ENCODE results near the gene SDHA. TPM values are rescaled to one million over a fixed set of nuclear protein-coding genes. Genes with fewer than 3 reads are reported as not detected.

The SDHA gene
- total RNA-seq, 2 experiments from 2014 or later = 130 to 150 TPM

GRCh38 chr5:179401-179800 is 38.7 kb upstream of the SDHA start:
- Mint-ChIP-seq H3K4me1 (no peaks in the 10 kb centered on the region), H3K9me3 (no peaks in the 10 kb centered on the region), H3K27me3 (peaks cover 10% of the 10 kb centered on the region), H3K4me3 (no peak overlapping the region), H3K27ac (no peak overlapping the region), H3K36me3 (ENCODE audit: low read depth) (no peaks in the 10 kb centered on the region)
- DNase-seq = no peak
- ChIA-PET POLR2A (no interaction called here), CTCF (interaction anchor here (2.6 kb wide), 1 partner anchor 9 kb away, joined by 9 read pairs; no protein-coding TSS in a partner anchor)

GRCh38 chr5:180286-180918 is 37.7 kb upstream of the SDHA start:
- Mint-ChIP-seq H3K27ac (no peak overlapping the region), H3K9me3 (no peaks in the 10 kb centered on the region), H3K27me3 (peaks cover 10% of the 10 kb centered on the region), H3K4me3 (no peak overlapping the region), H3K4me1 (no peaks in the 10 kb centered on the region), H3K36me3 (ENCODE audit: low read depth) (no peaks in the 10 kb centered on the region)
- DNase-seq = no peak
- POLR2A ChIA-PET = no interaction called here
- CTCF ChIA-PET = interaction anchor here (2.6 kb wide), 1 partner anchor 8 kb away, joined by 9 read pairs; no protein-coding TSS in a partner anchor

- no peak overlapping the region for H3K27ac Mint-ChIP-seq
- ChIA-PET POLR2A (no interaction called here), CTCF (interaction anchor here (2.6 kb wide), 1 partner anchor 7 kb away, joined by 9 read pairs; no protein-coding TSS in a partner anchor)
- no peaks in the 10 kb centered on the region for H3K36me3 Mint-ChIP-seq (ENCODE audit: low read depth)
- H3K27me3 Mint-ChIP-seq = peaks cover 10% of the 10 kb centered on the region
- H3K9me3 Mint-ChIP-seq = no peaks in the 10 kb centered on the region
- no peak for DNase-seq
- H3K4me3 Mint-ChIP-seq = no peak overlapping the region
- no peaks in the 10 kb centered on the region for H3K4me1 Mint-ChIP-seq
These were observed 37.0 kb upstream of the SDHA start for GRCh38 chr5:181160-181559.

- Mint-ChIP-seq H3K27ac (no peak overlapping the region), H3K4me1 (no peaks in the 10 kb centered on the region), H3K27me3 (peaks cover 10% of the 10 kb centered on the region), H3K9me3 (no peaks in the 10 kb centered on the region), H3K36me3 (ENCODE audit: low read depth) (no peaks in the 10 kb centered on the region), H3K4me3 (no peak overlapping the region)
- DNase-seq = no peak
- ChIA-PET POLR2A (no interaction called here), CTCF (no interaction called here)
These were observed 36.6 kb upstream of the SDHA start for GRCh38 chr5:181566-181965.

GRCh38 chr5:182126-182525 is 36.0 kb upstream of the SDHA start:
- peaks cover 9% of the 10 kb centered on the region for H3K27me3 Mint-ChIP-seq
- no peak overlapping the region for H3K27ac Mint-ChIP-seq
- no peak overlapping the region for H3K4me3 Mint-ChIP-seq
- H3K36me3 Mint-ChIP-seq (ENCODE audit: low read depth) = no peaks in the 10 kb centered on the region
- no peaks in the 10 kb centered on the region for H3K4me1 Mint-ChIP-seq
- ChIA-PET CTCF (no interaction called here), POLR2A (no interaction called here)
- no peak for DNase-seq
- H3K9me3 Mint-ChIP-seq = no peaks in the 10 kb centered on the region

GRCh38 chr5:184471-184870 is 33.6 kb upstream of the SDHA start:
- Mint-ChIP-seq H3K36me3 (ENCODE audit: low read depth) (no peaks in the 10 kb centered on the region), H3K27ac (no peak overlapping the region), H3K27me3 (no peaks in the 10 kb centered on the region), H3K9me3 (no peaks in the 10 kb centered on the region), H3K4me1 (peaks cover 7% of the 10 kb centered on the region), H3K4me3 (no peak overlapping the region)
- DNase-seq = no peak
- ChIA-PET POLR2A (no interaction called here), CTCF (interaction anchor here (1.4 kb wide), 1 partner anchor 10 kb away, joined by 3 read pairs; no protein-coding TSS in a partner anchor)

GRCh38 chr5:185095-186070 is 32.7 kb upstream of the SDHA start:
- Mint-ChIP-seq H3K27ac (no peak overlapping the region), H3K4me1 (peaks cover 10% of the 10 kb centered on the region), H3K36me3 (ENCODE audit: low read depth) (no peaks in the 10 kb centered on the region), H3K4me3 (no peak overlapping the region), H3K27me3 (peaks cover 2% of the 10 kb centered on the region), H3K9me3 (no peaks in the 10 kb centered on the region)
- DNase-seq = no peak
- ChIA-PET POLR2A (no interaction called here), CTCF (interaction anchor here (1.4 kb wide), 1 partner anchor 9 kb away, joined by 3 read pairs; no protein-coding TSS in a partner anchor)

GRCh38 chr5:186091-187041 is 31.8 kb upstream of the SDHA start:
- Mint-ChIP-seq H3K4me3 (no peak overlapping the region), H3K36me3 (ENCODE audit: low read depth) (no peaks in the 10 kb centered on the region), H3K4me1 (peaks cover 14% of the 10 kb centered on the region), H3K9me3 (no peaks in the 10 kb centered on the region), H3K27ac (no peak overlapping the region), H3K27me3 (peaks cover 3% of the 10 kb centered on the region)
- no peak for DNase-seq
- POLR2A ChIA-PET = no interaction called here
- CTCF ChIA-PET = no interaction called here

GRCh38 chr5:187042-187431 is 31.1 kb upstream of the SDHA start:
- H3K9me3 Mint-ChIP-seq = no peaks in the 10 kb centered on the region
- ChIA-PET CTCF (no interaction called here), POLR2A (no interaction called here)
- peaks cover 14% of the 10 kb centered on the region for H3K4me1 Mint-ChIP-seq
- no peak overlapping the region for H3K4me3 Mint-ChIP-seq
- no peak for DNase-seq
- H3K27me3 Mint-ChIP-seq = peaks cover 3% of the 10 kb centered on the region
- no peaks in the 10 kb centered on the region for H3K36me3 Mint-ChIP-seq (ENCODE audit: low read depth)
- H3K27ac Mint-ChIP-seq = no peak overlapping the region

GRCh38 chr5:187617-188451 is 30.3 kb upstream of the SDHA start:
- H3K27me3 Mint-ChIP-seq = peaks cover 3% of the 10 kb centered on the region
- POLR2A ChIA-PET = no interaction called here
- DNase-seq = no peak
- H3K4me3 Mint-ChIP-seq = no peak overlapping the region
- CTCF ChIA-PET = interaction anchor here (0.7 to 1.5 kb wide), 9 partner anchors 8 to 97 kb away, joined by 3 to 9 read pairs (median 3); partner anchors contain the start of genes CCDC127 and SDHA
- H3K9me3 Mint-ChIP-seq = no peaks in the 10 kb centered on the region
- H3K36me3 Mint-ChIP-seq (ENCODE audit: low read depth) = no peaks in the 10 kb centered on the region
- H3K4me1 Mint-ChIP-seq = peaks cover 14% of the 10 kb centered on the region
- H3K27ac Mint-ChIP-seq = no peak overlapping the region

GRCh38 chr5:188488-189481 is 29.3 kb upstream of the SDHA start:
- peaks cover 14% of the 10 kb centered on the region for H3K4me1 Mint-ChIP-seq
- no peaks in the 10 kb centered on the region for H3K9me3 Mint-ChIP-seq
- ChIA-PET POLR2A (no interaction called here), CTCF (interaction anchor here (0.7 to 1.5 kb wide), 9 partner anchors 9 to 96 kb away, joined by 3 to 9 read pairs (median 3); partner anchors contain the start of genes CCDC127 and SDHA)
- no peaks in the 10 kb centered on the region for H3K36me3 Mint-ChIP-seq (ENCODE audit: low read depth)
- no peak overlapping the region for H3K4me3 Mint-ChIP-seq
- peak overlapping the region; percentile 73 for H3K27ac Mint-ChIP-seq
- H3K27me3 Mint-ChIP-seq = peaks cover 3% of the 10 kb centered on the region
- peak; percentile 91 for DNase-seq

All from activated CD4-positive, alpha-beta T cell treated with anti-CD3 and anti-CD28 coated beads, Interleukin-2, amount 10 ng/mL, durations not matched to agents 7 days and 5 days (primary cell).